ENCODE results near the gene TRIM62.
A peak's percentile ranks its signal among the peaks of the same experiment; 100 is the strongest.

TRIM62 gene

GRCh38 chr1:33099290-33100118 lies 82.3 kb downstream of the TRIM62 start:
- in situ Hi-C loops (cut with HindIII; ENCODE audit: low sequenced_read_pairs), result no loop called here
- peak; percentile 70 for TF ChIP-seq CTCF (IDR thresholded peaks at IDR 0.05; ENCODE audit: low read depth, low read length)
- DNase-seq (ENCODE audit: low read depth, low spot score), result peak; percentile 100
- H3K4me3 ChIP-seq (ENCODE audit: low read depth, low read length), result no peak overlapping the region

GRCh38 chr1:33098371-33098770 lies 83.5 kb downstream of the TRIM62 start:
- H3K4me3 ChIP-seq (ENCODE audit: low read depth, low read length), result no peak overlapping the region
- DNase-seq (ENCODE audit: low read depth, low spot score), result peak; percentile 83
- in situ Hi-C loops (cut with HindIII; ENCODE audit: low sequenced_read_pairs), result no loop called here
- TF ChIP-seq CTCF (IDR thresholded peaks at IDR 0.05; ENCODE audit: low read depth, low read length), result no peak

- DNase-seq (ENCODE audit: low read depth, low spot score), result no peak
- in situ Hi-C loops (cut with HindIII; ENCODE audit: low sequenced_read_pairs), result no loop called here
- no peak for TF ChIP-seq CTCF (IDR thresholded peaks at IDR 0.05; ENCODE audit: low read depth, low read length)
- H3K4me3 ChIP-seq (ENCODE audit: low read depth, low read length), result no peak overlapping the region
Observed at GRCh38 chr1:33097762-33098161, 84.1 kb downstream of the TRIM62 start.

GRCh38 chr1:33097137-33097611 lies 84.7 kb downstream of the TRIM62 start:
- H3K4me3 ChIP-seq (ENCODE audit: low read depth, low read length), result no peak overlapping the region
- no peak for DNase-seq (ENCODE audit: low read depth, low spot score)
- in situ Hi-C loops (cut with HindIII; ENCODE audit: low sequenced_read_pairs), result no loop called here
- no peak for TF ChIP-seq CTCF (IDR thresholded peaks at IDR 0.05; ENCODE audit: low read depth, low read length)

GRCh38 chr1:33096363-33097005 lies 85.4 kb downstream of the TRIM62 start:
- in situ Hi-C loops (cut with HindIII; ENCODE audit: low sequenced_read_pairs), result no loop called here
- DNase-seq (ENCODE audit: low read depth, low spot score), result peak; percentile 37
- no peak for TF ChIP-seq CTCF (IDR thresholded peaks at IDR 0.05; ENCODE audit: low read depth, low read length)
- no peak overlapping the region for H3K4me3 ChIP-seq (ENCODE audit: low read depth, low read length)
